Heart right ventricle (tissue), 16 donors: Measurements from ENCODE around the gene CDC20B. TPM values are rescaled to one million over a fixed set of nuclear protein-coding genes. Genes with fewer than 3 reads are reported as not detected.
"Not testable (repeated sequence)": the region's sequence is repeated elsewhere in the genome, so short reads cannot be mapped to it uniquely, and the experiment has no call there.

Source experiments
- ATAC-seq, 8 donors: fragments of 200-7000 bp; cut with Tn5 transposase; one replicate each; pipeline ENCODE4 v1.9.1; 2020; ENCODE audit warnings: mild to moderate bottlenecking in 8 of 8, moderate library complexity in 8 of 8, moderate number of reproducible peaks in 1 of 8
- DNase-seq, 2 donors: peaks; one replicate each; pipeline ENCODE4 v3.0.0-alpha.2; 2020
- H3K27ac ChIP-seq, 10 donors: fragments of 200-600 bp; sonication (generic) in 2 of 10; one replicate each; pipeline versions ENCODE4 v1.5.0 to v1.8.0; 2020 to 2022; ENCODE audit warnings: mild to moderate bottlenecking in 3 of 10
- H3K27me3 ChIP-seq, 7 donors: fragments of 200-600 bp; one replicate each; pipeline ENCODE4 v1.8.0; 2021 to 2022; ENCODE audit warnings: mild to moderate bottlenecking in 2 of 7
- H3K36me3 ChIP-seq, 9 donors: fragments of 200-600 bp; sonication (generic) in 1 of 9; one replicate each; pipeline versions ENCODE4 v1.5.0 to v1.8.0; 2020 to 2022; ENCODE audit warnings: mild to moderate bottlenecking in 2 of 9
- H3K4me1 ChIP-seq, 9 donors: fragments of 200-600 bp; sonication (generic) in 1 of 9; one replicate each; pipeline versions ENCODE4 v1.5.0 to v1.8.0; 2020 to 2022; ENCODE audit warnings: mild to moderate bottlenecking in 4 of 9
- H3K4me3 ChIP-seq, 10 donors: fragments of 200-600 bp; sonication (generic) in 2 of 10; one replicate each; pipeline versions ENCODE4 v1.5.0 to v1.8.0; 2020 to 2022; ENCODE audit warnings: mild to moderate bottlenecking in 7 of 10, moderate library complexity in 2 of 10
- H3K9me3 ChIP-seq, 11 donors: fragments of 200-600 bp in 10 of 11; sonication (generic) in 2 of 11; one replicate each; pipeline versions ENCODE4 v1.5.0 to v1.8.0; 2013 to 2022; ENCODE audit warnings: mild to moderate bottlenecking in 2 of 11, control low read depth in 1 of 11, moderate library complexity in 1 of 11
- WGBS, 2 donors: extraction: QIAGEN DNeasy Blood & Tissue Kit; methylation state at CpG; one replicate each; pipeline ENCODE4 v1.1.7; 2013; ENCODE audit warnings: inconsistent platforms in 1 of 2; 5-methylcytosine and 5-hydroxymethylcytosine counted together
- intact Hi-C, 10 donors: fragments of 100-400 bp; cut with DNase I; formaldehyde crosslinking; loops; one replicate each; pipeline versions ENCODE4 v1.11.1 to v1.14.2; 2022
- polyA plus RNA-seq, 2 donors: library from polyadenylated mRNA; stranded (reverse); fragments of 200-250 nt; gene quantifications; one replicate each; pipeline ENCODE4 v1.2.3, GENCODE V29; 2013
- total RNA-seq, 10 donors: library from RNA; stranded (reverse); fragmentation: NEBNext Ultra II Directional in 3 of 10; extraction: Animal tissue kit (Norgen Biotek cat#: 25700) in 3 of 10; gene quantifications; one replicate each; pipeline versions ENCODE4 v1.2.1 to v1.2.4, GENCODE V29; 2021 to 2023
- TF ChIP-seq, protein P1 (sequence below), 9 donors: fragments of 200-600 bp; sonication (generic) in 2 of 9; IDR thresholded peaks; one replicate each; pipeline versions ENCODE4 v1.5.0 to v1.8.0; 2021 to 2022; ENCODE audit warnings: antibody characterized with exemption in 9 of 9, mild to moderate bottlenecking in 5 of 9, moderate library complexity in 1 of 9
- donor health status: Arrhythmogenic right ventricular cardiomyopathy.
- donor health status: ischemic (EF 13 %, LVEDD 7.1; RV severe dilation, severe dysfunction).
- donor health status: healthy with polysubstance abuse.
- donor health status: DM: no; HTN: yes; CAD: no.
- donor health status: DM: no; HTN: no; CAD: no.
- donor health status: ischemic (EF 25% LVEDD 6.9; RV normal size, moderate dysfunction).
- donor health status: ischemic (EF 25% LVEDD 5.7; RV mildly dilated, moderate dysfunction).
- donor health status: healthy.
- donor health status: DM: yes; HTN: yes; CAD: no.
- donor health status: Ischemic cardiomyopathy.
- donor health status: ischemic (EF 35%, LVEDD 5.7; RV mildly dilated, moderate dysfunction).
- donor health status: nonischemic (EF 11% LVEDD 7.7; RV severe dilation, severe dysfunction).
- donor health status: DM: yes; HTN: yes; CAD: no.
- donor health status: PGD.
- donor health status: ischemic (EF 29% LVEDD 5.4; RV normal size, mild dysfunction).
- donor health status: nonischemic (EF 23%, LVEDD 6.1; RV moderate dilation, normal function).

Gene CDC20B
- total and polyA plus RNA-seq, 12 donors = not detected

GRCh38 chr5:55110217-55110616 lies 62.8 kb downstream of the CDC20B start:
- H3K27me3 ChIP-seq = peaks cover 0 to 7% (median 0%) of the 10 kb centered on the region in 7 donors
- no peak overlapping the region for H3K27ac ChIP-seq
- ATAC-seq (no peak), DNase-seq (no peak)
- TF ChIP-seq, protein P1, sequence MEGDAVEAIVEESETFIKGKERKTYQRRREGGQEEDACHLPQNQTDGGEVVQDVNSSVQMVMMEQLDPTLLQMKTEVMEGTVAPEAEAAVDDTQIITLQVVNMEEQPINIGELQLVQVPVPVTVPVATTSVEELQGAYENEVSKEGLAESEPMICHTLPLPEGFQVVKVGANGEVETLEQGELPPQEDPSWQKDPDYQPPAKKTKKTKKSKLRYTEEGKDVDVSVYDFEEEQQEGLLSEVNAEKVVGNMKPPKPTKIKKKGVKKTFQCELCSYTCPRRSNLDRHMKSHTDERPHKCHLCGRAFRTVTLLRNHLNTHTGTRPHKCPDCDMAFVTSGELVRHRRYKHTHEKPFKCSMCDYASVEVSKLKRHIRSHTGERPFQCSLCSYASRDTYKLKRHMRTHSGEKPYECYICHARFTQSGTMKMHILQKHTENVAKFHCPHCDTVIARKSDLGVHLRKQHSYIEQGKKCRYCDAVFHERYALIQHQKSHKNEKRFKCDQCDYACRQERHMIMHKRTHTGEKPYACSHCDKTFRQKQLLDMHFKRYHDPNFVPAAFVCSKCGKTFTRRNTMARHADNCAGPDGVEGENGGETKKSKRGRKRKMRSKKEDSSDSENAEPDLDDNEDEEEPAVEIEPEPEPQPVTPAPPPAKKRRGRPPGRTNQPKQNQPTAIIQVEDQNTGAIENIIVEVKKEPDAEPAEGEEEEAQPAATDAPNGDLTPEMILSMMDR (IDR thresholded peaks at IDR 0.05) = no peak
- H3K4me3 ChIP-seq = no peak overlapping the region
- 65 to 80% methylated on average over 2 of the region's 2 CpGs for WGBS, 2 donors
- intact Hi-C loops = no loop called here
- H3K36me3 ChIP-seq = no peaks in the 10 kb centered on the region
- no peaks in the 10 kb centered on the region for H3K4me1 ChIP-seq
- H3K9me3 ChIP-seq = no peaks in the 10 kb centered on the region

- TF ChIP-seq, protein P1 (IDR thresholded peaks at IDR 0.05) = no peak
- intact Hi-C loops = no loop called here
- 70 to 72% methylated on average over 3 of the region's 3 CpGs for WGBS, 2 donors
- Histone ChIP-seq H3K36me3 (no peaks in the 10 kb centered on the region), H3K27me3 (peaks cover 0 to 7% (median 0%) of the 10 kb centered on the region in 7 donors), H3K27ac (no peak overlapping the region), H3K4me1 (no peaks in the 10 kb centered on the region), H3K4me3 (no peak overlapping the region), H3K9me3 (no peaks in the 10 kb centered on the region)
- DNase-seq (no peak), ATAC-seq (no peak)
Measured at GRCh38 chr5:55108661-55109060, 64.3 kb downstream of the CDC20B start.

DNA sequence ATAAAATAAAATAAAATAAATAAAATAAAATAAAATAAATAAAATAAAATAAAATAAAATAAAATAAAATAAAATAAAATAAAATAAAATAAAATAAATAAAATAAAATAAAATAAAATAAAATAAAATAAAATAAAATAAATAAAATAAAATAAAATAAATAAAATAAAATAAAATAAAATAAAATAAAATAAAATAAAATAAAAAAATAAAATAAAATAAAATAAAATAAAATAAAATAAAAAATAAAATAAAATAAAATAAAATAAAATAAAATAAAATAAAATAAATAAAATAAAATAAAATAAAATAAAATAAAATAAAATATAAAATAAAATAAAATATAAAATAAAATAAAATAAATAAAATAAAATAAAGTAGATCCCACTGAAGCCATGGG lies 67.0 kb downstream of the CDC20B start:
- H3K9me3 ChIP-seq, H3K27me3 ChIP-seq, H3K36me3 ChIP-seq, intact Hi-C loops, H3K27ac ChIP-seq, DNase-seq, H3K4me1 ChIP-seq, H3K4me3 ChIP-seq, ATAC-seq: not testable (repeated sequence)

- peaks cover 0 to 7% (median 0%) of the 10 kb centered on the region in 11 donors for H3K9me3 ChIP-seq
- ATAC-seq (no peak), DNase-seq (no peak)
- H3K27ac ChIP-seq = no peak overlapping the region
- H3K36me3 ChIP-seq = no peaks in the 10 kb centered on the region
- H3K4me3 ChIP-seq = peak overlapping the region in 1 of 10 donors; percentile 43
- 84 to 87% methylated on average over 5 of the region's 5 CpGs for WGBS, 2 donors
- no peaks in the 10 kb centered on the region for H3K4me1 ChIP-seq
- TF ChIP-seq, protein P1 (IDR thresholded peaks at IDR 0.05) = no peak
- intact Hi-C loops = no loop called here
- H3K27me3 ChIP-seq = peaks cover 0 to 3% (median 0%) of the 10 kb centered on the region in 7 donors
Measured at GRCh38 chr5:55104946-55105701, 67.9 kb downstream of the CDC20B start.
